NCI-H1436 (cell line): Measurements from ENCODE around the gene SH3PXD2B.
"Not testable (repeated sequence)": the region's sequence is repeated elsewhere in the genome, so short reads cannot be mapped to it uniquely, and the experiment has no call there.

Experiments
- DNase-seq: peaks from one replicate; lab custom pipeline; 2025; lab: John Stamatoyannopoulos, UW

The SH3PXD2B gene

DNA sequence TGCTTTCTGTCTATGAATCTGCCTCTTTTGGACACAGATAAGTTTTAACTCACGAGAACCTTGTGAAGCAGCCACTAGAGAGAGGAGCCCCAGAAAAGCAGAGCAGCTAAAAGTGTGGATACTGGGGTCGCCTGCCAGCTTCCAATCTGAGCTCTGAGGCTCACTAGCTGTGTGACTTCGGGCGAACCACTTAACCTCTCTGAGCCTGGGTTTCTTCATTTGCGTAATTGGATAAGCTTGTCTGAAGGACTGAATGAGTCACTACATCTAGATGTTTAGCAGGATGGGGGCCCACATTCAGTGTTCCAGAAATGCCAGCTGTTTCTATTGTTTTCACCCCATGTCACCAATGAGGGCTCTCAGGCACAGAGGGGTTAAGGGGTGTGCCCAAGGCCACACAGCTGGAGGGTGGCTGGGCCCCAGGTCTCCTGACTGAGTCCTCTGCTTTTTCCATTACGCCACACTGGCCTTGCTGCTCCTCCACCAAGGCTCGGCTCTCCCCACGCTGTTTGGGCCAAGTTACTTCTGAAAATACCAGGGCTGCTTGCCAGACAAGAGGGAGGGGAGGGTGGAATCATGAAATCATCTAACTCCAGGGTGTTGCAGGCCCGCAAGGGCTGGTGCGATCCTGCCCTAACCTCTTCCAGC is 36.2 kb downstream of the SH3PXD2B start:
- no peak for DNase-seq

DNA sequence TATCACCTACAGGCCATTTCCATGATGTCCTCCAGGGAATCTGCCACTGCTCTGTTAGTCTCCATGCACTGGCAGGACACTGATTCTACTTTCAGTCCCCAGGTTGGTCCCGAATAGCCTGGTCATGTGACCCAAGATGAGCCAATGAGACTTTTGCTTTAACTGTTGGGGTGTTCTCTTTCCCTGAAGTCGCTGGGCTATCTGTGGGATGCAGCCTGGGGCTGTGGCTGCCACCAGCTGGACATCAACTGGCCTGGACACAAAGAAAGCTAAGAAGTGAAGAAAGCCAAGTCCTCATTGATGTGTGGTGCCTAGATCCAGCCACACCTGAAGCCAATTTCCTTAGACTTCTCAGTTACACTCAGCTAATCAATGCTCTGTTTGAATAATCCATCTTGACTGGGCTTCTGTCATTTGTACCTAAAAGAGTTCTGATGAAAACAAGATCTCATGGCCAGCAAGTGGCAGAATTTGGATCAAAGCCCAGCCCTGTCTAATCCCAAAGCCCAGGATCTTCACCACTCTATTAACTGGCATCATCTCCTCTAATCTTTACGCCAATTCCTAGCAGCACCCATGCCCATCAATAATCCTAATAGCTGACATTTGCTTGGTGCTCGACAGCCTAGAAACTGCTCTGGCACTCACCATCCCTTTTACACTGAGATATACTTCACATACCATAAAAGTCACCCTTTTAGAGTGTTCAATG is 37.0 kb downstream of the SH3PXD2B start:
- DNase-seq, result no peak

GRCh38 chr5:172415362-172416275 is 38.7 kb downstream of the SH3PXD2B start:
- DNase-seq, result no peak

DNA sequence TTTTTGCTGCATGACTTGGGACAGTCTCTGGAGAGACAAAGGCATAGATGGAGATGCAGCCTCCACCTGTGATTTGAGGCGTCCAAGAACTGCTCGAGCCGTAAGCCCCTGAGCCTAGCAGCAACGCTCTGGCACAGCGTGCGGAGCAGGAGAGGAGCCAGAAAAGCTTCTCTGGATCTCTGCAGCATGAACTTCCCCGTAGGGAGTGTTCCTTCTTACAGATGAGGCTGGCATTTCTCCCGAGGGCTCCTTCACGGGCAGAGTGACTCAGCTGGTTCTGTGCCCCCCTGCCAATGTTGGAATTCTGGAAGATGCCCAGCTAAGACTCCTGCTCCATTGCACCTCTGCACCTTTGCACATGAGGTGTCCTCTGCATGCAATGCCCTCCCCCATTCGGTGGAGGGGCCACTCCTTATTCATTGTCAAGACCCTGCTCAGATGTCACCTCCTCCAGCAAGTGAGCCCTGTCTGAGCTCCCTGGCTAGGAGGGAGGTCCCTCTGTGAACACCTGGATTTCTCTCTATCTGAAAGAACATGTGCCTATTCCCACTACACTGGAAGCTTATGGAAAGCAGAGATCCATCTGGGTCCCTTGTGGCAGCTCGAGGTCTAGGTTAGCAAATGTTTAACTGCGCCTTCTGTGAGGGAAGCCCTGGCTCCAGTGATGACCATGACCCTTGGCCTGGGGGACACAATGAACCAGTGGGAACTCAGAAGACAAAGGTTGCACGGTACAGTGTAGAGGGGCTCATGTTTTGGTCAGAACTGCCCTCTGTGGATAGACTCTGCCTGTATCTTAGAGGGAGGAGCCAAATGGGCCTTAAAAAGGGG is 39.6 kb downstream of the SH3PXD2B start:
- DNase-seq, result no peak

DNA sequence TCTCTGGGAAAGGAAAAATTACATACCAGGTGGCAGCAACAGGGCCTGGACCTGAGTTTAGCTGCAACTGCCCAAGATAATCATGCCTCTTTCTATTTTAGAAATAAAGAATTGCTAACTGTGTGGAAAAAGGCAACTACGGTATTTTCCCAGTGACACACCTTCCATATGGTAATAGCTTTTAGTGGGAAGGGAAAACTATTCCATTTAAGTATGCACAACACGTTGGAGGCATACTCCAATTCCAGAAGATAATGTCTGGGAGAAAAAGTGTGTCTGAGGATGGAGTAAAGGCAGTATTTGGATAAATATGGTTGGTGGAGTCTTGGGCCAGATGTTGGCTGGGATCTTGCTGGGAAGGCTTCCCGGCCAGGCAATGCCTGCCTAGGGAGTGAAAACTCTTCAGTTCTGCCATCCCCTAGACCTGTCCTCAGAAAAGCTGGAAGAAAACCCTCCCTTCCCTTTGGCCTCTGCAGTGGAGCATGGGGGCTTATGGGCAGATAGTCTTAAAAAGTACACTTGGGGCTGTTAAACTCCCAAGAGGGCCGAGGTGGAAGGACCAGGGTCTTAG is 40.6 kb downstream of the SH3PXD2B start:
- no peak for DNase-seq

GRCh38 chr5:172412724-172413286 is 41.5 kb downstream of the SH3PXD2B start:
- DNase-seq, result no peak

- no peak for DNase-seq
These were observed 42.7 kb downstream of the SH3PXD2B start for GRCh38 chr5:172411484-172412072.

- DNase-seq, result no peak
These were observed 43.5 kb downstream of the SH3PXD2B start for GRCh38 chr5:172410662-172411483.

- no peak for DNase-seq
These were observed 44.2 kb downstream of the SH3PXD2B start for GRCh38 chr5:172410160-172410559.

- not testable (repeated sequence) for DNase-seq
These were observed 44.8 kb downstream of the SH3PXD2B start for GRCh38 chr5:172409477-172409876.

DNA sequence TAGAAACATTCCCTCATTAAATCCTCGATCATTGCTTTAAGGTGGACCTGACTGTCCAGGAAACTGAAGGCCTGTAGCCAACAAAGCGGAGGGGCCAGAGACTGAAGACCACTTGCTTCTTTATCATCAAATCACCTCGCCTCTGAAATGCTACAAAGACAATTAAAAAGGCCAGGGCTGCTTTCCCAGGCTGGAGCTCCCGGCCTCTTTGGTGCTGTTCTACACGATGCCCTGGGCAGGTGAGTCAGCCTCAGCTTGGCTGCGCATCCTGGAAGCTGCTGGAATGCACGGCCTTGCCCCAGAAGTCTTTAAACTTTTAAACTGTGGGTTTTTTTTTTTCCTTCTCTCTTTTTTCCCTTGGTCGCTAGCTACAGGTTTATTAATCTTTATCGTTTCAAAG is 46.5 kb downstream of the SH3PXD2B start:
- DNase-seq, result no peak

- DNase-seq, result no peak
These were observed 47.1 kb downstream of the SH3PXD2B start for GRCh38 chr5:172407241-172407691.

- no peak for DNase-seq
These were observed 48.9 kb downstream of the SH3PXD2B start for GRCh38 chr5:172405226-172406107.

DNA sequence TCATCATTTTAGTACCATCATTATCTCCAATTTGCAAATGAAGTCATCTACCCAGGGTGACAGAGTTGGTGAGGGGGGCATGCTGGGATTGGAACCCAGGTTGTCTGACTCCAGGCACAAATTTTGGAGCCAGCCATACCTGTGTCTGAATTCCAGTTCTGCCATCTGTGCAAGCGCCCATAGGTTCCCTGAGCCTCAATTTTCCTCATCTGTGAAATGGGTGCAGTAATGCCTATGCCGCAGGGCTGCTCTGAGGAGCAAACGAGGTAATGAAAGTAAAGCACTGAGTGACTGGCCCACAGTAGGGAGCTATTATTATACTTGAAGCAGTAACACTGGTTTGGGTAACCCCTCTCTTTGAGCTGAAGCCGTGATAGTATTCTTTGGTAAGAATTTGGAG is 49.6 kb downstream of the SH3PXD2B start:
- no peak for DNase-seq

GRCh38 chr5:172403817-172404216 is 50.5 kb downstream of the SH3PXD2B start:
- no peak for DNase-seq

GRCh38 chr5:172403189-172403796 is 51.0 kb downstream of the SH3PXD2B start:
- DNase-seq, result no peak

GRCh38 chr5:172402531-172403188 is 51.7 kb downstream of the SH3PXD2B start:
- no peak for DNase-seq

DNA sequence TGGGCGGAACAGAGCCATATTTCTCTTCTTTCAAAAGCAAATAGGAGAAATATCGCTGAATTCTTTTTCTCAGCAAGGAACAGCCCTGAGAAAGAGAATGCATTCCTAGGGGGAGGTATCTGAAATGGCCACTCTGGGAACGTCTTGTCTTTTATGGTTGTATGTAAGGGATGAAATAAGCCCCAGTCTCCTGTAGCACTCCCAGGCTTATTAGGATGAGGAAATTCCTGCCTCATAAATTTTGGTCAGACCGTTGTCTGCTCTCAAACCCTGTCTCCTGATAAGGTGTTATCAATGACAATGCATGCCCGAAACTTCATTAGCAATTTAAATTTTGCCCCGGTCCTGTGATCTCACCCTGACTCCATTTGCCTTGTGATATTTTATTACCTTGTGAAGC is 52.3 kb downstream of the SH3PXD2B start:
- not testable (repeated sequence) for DNase-seq
